A549 treated with dexamethasone at 1 μM for 4 hours (cell line): ENCODE results near the gene PREPL. TPM values are rescaled to one million over a fixed set of nuclear protein-coding genes. Genes with fewer than 3 reads are reported as not detected.

Source experiments
- total RNA-seq: library from RNA; stranded (reverse); fragments of 200-300 nt; extraction: Qiagen RNA extraction; gene quantifications from 5 replicates; pipeline ENCODE4 v1.2.3, GENCODE V29; 2022

Gene PREPL
- 18.4 to 27.4 TPM (median 24.0 TPM) in 5 replicates for total RNA-seq

GRCh38 chr2:44361330-44362206, at the start of gene PREPL, which contains the start of gene CAMKMT:
TSS of gene PREPL (minus strand) at chr2:44361494. CDS start at chr2:44346342, 15,152 bp downstream.
TSS of gene CAMKMT (plus strand) at chr2:44361947.

Other genes starting within 250 kb of the PREPL start
- 31.3 to 44.6 TPM (median 40.8 TPM) in 5 replicates for gene PPM1B, start 192.6 kb downstream of the PREPL start, total RNA-seq
- 0.64 to 1.2 TPM (median 0.91 TPM) in 5 replicates for gene SLC3A1, start 86.0 kb downstream of the PREPL start, total RNA-seq
- 4.0 to 6.1 TPM (median 5.3 TPM) in 5 replicates for gene CAMKMT, start 453 bp upstream of the PREPL start, total RNA-seq